Stimulated activated CD8-positive, alpha-beta memory T cell treated with anti-CD3 and anti-CD28 coated beads, Interleukin-15, amount 100 ng/mL, for 1 hour (primary cell): ENCODE measurements around the gene EXOC3L4.
A peak's percentile ranks its signal among the peaks of the same experiment; 100 is the strongest.

Source experiments
- DNase-seq: peaks from one replicate; pipeline ENCODE4 v3.0.0-alpha.2; 2020; ENCODE audit warnings: low read depth

EXOC3L4 gene

DNA sequence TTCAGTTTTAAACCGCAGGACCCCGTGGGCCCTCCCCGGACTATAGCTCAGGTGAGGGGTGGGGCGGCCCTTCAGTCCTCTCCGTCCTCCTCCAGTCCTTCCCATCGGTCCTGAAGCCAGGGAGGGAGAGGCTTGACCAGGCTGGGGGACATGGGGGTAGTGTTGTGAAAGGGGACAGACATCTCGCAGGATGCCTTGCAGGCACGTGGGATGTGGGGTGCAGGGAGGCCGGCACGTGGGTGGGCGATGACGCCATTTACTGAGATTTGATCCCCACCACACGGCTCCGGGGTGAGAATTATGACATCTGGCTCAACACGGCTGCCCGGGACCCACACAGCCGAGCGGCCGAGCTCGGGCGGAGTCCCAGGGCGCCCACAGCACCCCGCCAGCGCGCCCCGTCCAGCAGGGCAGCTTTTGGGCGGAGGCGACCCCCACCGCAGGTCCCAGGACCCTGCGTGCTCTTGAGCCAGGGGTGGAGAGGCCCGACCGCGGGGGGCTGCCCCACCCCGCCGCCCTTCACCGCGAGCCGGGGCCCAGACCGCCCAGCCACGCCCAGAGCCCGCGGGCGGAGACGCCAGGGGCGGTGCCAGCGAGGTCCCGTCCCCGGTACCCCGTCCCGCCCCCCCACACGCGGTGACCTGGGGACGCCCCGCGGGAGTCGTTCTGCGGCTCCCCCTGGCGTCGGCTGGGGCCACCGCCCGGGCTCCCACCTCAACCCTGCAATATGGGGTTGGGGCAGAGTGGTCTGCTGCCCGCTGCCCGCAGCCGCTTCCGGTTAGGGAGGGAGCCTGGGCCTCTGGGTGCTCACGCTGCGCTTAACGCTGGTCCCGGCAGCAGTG lies 3.3 kb upstream of the EXOC3L4 start:
- DNase-seq: peak; percentile 56

DNA sequence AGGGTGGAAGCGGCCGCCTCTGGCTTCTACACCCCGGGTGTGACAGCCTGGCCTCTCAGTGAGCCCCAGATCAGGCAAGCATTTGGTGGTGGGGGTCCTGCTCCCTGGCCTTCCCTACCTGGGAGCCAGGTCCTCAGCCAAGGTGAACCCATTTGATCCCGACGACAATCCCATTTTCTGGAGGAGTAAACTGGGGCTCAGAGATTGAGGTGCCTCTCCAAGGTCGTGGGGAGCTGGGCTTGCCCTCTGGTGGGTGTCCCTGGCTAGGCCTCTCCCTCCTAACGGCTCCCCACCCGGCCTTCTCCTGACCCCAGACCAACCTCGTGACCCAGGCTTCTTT lies 2.7 kb upstream of the EXOC3L4 start:
- no peak for DNase-seq

GRCh38 chr14:103093856-103094405 lies 594 bp upstream of the EXOC3L4 start:
- no peak for DNase-seq

DNA sequence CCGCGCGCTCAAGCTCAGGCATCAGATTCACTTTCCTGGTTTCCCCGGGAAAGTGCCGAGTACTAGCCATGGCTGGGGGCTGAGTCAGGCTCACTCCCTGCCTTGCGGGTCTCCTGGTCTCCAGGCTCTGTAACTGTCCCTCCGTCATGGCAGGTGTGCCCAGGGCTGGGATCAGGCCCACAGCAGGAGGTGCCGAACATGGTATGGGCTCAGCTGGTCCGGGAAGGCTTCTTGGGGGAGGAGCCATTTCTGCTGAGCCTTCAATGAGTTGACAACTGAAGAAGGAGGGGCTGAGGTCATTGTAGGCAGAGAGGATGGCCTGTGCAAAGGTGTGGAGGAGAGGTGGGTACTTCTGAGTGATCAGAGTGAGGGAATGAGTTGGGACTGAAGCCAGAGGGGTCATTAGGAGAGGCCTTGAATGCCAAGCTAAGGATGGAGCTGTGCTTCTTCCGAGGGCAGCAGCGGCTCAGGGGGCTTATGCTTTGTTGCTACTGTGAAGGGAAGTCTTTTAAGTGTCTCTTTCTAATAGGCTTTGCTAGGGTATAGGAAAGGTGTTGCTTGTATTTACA lies 769 bp downstream of the EXOC3L4 start:
- no peak for DNase-seq

DNA sequence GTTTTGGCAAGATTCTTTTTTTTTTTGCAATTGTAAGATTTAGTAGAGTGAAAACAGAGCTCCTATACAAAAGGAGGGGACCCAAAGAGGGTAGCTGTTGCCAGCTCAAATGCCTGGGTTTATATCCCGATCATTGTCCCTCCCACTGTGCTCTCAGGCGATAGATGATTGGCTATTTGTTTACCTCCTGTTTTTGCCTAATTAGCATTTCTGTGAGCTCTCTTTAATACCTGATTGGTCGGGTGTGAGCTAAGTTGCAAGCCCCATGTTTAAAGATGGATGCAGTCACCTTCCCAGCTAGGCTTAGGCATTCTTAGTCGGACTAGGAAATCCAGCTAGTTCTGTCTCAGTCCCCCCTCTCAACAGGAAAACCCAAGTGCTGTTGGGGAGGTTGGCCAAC lies 1.9 kb downstream of the EXOC3L4 start:
- no peak for DNase-seq

- no peak for DNase-seq
Measured at GRCh38 chr14:103097244-103097993, 2.9 kb downstream of the EXOC3L4 start.

GRCh38 chr14:103097994-103098957 lies 3.8 kb downstream of the EXOC3L4 start:
- no peak for DNase-seq

GRCh38 chr14:103099081-103099732 lies 4.7 kb downstream of the EXOC3L4 start:
- no peak for DNase-seq

- DNase-seq: no peak
Measured at GRCh38 chr14:103099733-103100280, 5.3 kb downstream of the EXOC3L4 start.

DNA sequence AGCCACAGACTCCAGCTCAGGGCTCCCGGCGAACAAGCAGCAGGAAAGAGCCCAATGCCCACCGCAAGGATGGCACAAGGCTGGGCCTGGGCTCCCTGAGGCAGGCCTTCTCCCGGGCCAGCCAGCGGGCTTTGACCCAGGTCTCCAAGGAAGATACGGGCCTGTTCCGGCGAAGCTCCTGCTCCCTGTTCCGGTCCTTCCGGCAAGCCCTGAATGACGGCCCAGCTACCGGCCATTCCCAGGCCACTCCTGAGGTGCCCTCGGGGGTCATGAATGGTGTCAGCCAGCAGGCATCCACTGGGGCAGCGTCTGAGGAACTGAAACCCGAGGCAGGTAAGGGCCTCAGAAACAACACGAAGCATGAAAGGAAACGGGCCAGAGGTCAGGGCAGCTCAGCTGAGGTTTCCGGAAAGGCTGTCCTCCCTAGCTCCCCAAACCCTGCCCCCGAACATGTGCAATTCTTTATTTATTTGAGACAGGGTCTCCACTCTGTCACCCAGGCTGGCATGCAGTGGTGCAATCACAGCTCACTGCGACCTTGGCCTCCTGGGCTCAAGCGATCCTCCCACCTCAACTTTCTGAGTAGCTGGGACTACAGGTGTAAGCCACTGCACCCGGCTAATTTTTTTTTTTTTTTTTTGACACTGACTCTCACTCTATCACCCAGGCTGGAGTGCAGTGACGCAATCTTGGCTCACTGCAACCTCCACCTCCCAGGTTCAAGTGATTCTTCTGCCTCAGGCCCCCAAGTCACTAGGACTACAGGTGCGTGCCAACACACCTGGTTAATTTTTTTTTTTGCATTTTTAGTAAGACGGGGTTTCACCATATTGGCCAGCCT lies 6.0 kb downstream of the EXOC3L4 start:
- DNase-seq: no peak

DNA sequence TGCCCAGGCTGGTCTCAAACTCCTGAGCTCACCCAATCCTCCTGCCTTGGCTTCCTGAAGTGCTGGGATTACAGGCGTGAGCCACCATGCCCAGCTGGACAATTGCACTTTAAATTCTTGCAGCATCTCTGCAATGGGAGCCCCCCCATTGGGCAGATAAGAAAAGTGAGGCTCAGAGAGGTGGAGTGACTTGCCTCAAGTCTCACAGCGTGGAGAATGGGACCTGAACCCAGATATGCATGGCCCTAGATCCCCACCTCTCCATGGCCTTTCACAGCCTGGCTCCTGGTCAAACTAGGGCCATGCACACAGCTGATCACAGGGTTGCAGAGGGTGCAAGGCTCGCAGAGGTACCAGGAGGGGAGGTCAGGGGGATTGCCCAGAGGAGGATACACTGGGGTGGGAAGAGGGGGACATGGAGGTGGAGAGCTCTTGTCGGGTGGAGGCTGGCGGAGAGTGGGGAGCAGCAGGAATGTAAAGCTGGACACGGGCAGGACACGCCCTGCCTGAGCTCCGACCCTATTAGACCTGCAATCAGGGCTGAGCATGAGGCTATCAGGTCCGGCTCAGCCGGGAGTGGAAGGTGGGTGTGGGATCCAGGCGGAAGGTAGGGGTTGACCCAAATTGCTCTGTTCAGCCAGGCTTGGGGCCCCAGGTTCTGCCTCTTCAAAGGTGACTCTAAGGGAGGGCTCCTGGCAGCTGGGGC lies 6.9 kb downstream of the EXOC3L4 start:
- no peak for DNase-seq

GRCh38 chr14:103101963-103102688 lies 7.6 kb downstream of the EXOC3L4 start:
- no peak for DNase-seq

DNA sequence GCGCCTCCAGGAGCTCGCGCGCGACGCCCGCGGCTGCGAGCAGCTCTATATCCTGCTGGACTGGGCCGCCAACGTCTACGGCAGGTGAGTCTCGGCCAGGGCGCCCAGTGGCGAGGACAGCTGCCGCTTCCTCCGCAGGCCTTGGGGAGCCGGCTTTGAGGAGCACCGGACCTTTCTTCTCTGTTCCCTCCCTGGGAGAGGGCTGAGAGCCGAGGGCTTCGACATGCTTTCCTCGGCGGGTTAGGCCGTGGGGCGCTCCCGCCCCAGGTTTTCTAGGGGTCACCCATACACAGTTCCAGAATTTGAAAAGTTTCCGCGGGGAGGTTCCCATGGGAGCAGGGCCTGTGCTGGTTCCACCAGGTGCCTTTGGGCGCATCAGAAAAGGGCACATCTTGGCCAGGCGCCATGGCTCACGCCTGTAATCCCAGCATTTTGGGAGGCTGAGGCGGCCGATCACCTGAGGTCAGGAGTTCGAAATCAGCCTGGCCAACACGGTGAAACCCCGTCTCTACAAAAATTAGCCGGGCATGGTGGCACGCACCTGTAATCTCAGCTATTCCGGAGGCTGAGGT lies 8.2 kb downstream of the EXOC3L4 start:
- no peak for DNase-seq

GRCh38 chr14:103103461-103104388 lies 9.2 kb downstream of the EXOC3L4 start:
- no peak for DNase-seq

GRCh38 chr14:103104389-103104653 lies 9.8 kb downstream of the EXOC3L4 start:
- DNase-seq: no peak

DNA sequence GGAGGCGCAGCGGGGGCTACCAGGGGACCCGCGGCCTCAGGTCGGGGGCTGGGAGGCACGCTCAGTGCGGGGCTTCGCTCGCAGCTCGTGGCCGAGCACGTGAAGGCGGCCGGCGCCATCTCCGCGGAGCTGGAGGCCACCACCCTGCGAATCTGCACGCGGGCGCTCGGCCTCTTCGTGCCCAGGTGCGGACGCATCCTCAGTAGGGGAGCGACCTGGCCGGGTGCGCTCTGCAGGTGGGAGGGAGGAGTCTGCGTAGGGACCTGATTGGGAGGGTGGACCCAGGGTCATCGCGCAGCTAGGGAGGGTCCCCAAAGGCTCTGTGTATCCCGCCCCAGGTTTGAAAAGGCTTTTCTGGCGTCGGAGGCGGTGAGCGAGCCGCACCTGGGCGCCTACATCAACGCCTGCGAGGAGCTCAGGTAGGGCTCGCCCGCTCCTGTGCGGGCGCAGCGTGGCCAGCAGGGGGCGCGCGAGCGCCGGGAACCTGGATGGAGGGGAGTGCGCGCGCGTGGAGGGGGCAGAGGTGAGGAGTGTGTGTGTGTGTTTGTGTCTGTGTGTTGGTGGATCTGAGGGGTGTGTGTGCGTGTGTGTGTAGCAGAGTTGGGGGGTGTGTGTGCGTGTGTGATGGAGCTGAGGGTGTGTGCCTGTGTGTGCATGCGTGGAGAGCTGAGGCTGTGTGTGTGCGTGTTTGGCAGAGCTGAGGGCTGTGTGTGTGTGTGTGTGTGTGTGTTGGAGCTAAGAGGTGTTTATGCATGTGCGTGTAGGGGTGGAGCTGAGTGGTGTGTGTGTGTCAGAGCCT lies 10.3 kb downstream of the EXOC3L4 start:
- peak; percentile 49 for DNase-seq
